ENCODE measurements around the gene ARHGDIG.

DNA sequence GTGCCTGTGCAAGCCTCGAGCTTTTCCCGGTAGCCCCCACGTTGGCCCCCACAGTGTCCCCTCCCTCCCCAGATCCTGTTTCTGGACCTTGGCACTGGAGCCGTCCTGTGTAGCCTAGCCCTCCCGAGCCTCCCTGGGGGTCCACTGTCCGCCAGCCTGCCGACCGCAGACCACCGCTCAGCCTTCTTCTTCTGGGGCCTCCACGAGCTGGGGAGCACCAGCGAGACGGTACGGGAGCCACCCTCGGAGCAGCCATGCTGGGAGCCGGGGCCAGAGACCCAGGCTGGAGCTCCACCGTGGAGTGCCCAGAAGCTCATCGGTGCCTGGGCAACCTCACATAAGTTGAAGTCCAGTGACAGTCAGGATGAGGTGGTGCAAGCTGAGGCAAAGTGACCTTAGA lies 16.4 kb upstream of the ARHGDIG start:
- TF ChIP-seq POLR2A (IDR thresholded peaks at IDR 0.05), result no peak
- TF ChIP-seq, protein P1, sequence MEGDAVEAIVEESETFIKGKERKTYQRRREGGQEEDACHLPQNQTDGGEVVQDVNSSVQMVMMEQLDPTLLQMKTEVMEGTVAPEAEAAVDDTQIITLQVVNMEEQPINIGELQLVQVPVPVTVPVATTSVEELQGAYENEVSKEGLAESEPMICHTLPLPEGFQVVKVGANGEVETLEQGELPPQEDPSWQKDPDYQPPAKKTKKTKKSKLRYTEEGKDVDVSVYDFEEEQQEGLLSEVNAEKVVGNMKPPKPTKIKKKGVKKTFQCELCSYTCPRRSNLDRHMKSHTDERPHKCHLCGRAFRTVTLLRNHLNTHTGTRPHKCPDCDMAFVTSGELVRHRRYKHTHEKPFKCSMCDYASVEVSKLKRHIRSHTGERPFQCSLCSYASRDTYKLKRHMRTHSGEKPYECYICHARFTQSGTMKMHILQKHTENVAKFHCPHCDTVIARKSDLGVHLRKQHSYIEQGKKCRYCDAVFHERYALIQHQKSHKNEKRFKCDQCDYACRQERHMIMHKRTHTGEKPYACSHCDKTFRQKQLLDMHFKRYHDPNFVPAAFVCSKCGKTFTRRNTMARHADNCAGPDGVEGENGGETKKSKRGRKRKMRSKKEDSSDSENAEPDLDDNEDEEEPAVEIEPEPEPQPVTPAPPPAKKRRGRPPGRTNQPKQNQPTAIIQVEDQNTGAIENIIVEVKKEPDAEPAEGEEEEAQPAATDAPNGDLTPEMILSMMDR (IDR thresholded peaks at IDR 0.05), result no peak

Measured in right lobe of liver (tissue), 4 donors.